ENCODE data around the gene IQSEC1. TPM values are rescaled to one million over a fixed set of nuclear protein-coding genes. Genes with fewer than 3 reads are reported as not detected.

The IQSEC1 gene
- total and polyA plus RNA-seq, 4 experiments from 2014 or later: 11.9 to 82.0 (median 62.3) TPM

- no peak for DNase-seq
- Mint-ChIP-seq H3K36me3 (no peaks in the 10 kb centered on the region), H3K27ac (peak overlapping the region in 3 of 7 donors; percentile 18 to 73 (median 36)), H3K4me3 (no peak overlapping the region), H3K4me1 (peaks cover 0 to 6% (median under 1%) of the 10 kb centered on the region in 4 donors), H3K9me3 (no peaks in the 10 kb centered on the region), H3K27me3 (no peaks in the 10 kb centered on the region)
- Histone ChIP-seq H3K4me1 (ENCODE audit: insufficient read depth, low read length) (no peaks in the 10 kb centered on the region), H3K27ac (ENCODE audit: low read depth, low read length) (no peak overlapping the region), H3K9me3 (ENCODE audit: control insufficient read depth in 1 of 2, low read length in 2 of 2) (no peaks in the 10 kb centered on the region), H3K4me3 (ENCODE audit: low read length in 2 of 2) (no peak overlapping the region), H3K27me3 (ENCODE audit: insufficient read depth, low read length) (no peaks in the 10 kb centered on the region), H3K36me3 (ENCODE audit: insufficient read depth, low read length) (no peaks in the 10 kb centered on the region)
- intact Hi-C loops (cut with micrococcal nuclease): no loop called here
- ChIA-PET POLR2A (ENCODE audit: partially characterized antibody) (interaction anchor here (1.1 kb wide), 1 partner anchor 14 kb away, joined by 3 read pairs; no protein-coding TSS in a partner anchor), CTCF (ENCODE audit: partially characterized antibody) (no interaction called here)
Measured at GRCh38 chr3:13026534-13026933, 46.7 kb downstream of the IQSEC1 start.

DNA sequence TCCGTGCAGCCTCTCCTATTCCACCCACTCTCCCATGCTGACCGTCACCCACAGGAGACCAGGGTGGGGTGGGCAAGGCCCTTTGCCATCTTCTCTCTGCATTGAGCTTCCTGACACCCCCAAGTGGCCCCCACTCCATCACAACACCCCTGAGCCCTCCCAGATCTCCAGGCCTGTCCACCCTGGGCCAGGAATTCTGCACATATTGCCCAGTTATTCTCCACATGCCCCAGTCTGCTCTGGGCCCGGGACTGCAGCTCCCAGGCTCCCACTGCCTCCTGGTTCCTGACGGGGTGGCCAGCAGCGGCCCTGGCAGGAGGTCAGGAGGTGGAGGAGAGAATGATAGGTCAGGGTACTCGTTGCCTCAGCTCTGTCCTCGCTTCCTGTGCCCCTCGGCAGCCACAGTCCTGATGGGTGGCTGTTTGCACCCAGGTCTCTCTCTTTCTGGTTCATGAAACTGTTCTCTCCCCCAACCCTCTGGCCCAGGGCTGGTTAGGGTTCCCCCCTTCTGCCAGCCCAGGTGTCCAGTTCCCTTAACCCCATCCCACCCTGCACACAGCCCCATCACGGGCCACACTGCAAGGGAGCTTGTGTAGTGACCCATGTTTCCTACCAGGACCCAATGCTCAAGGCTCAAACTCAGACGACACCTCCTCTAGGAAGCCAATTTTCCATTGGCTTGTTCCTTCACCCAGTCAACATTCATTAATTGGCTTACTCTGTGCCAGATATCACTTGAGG, 47.3 kb downstream of the IQSEC1 start:
- Mint-ChIP-seq H3K27ac (peak overlapping the region in 1 of 7 donors; percentile 18), H3K27me3 (no peaks in the 10 kb centered on the region), H3K36me3 (no peaks in the 10 kb centered on the region), H3K4me1 (peaks cover 0 to 6% (median 1%) of the 10 kb centered on the region in 4 donors), H3K9me3 (no peaks in the 10 kb centered on the region), H3K4me3 (no peak overlapping the region)
- ChIA-PET POLR2A (ENCODE audit: partially characterized antibody) (interaction anchor here (1.1 kb wide), 1 partner anchor 14 kb away, joined by 3 read pairs; no protein-coding TSS in a partner anchor), CTCF (ENCODE audit: partially characterized antibody) (no interaction called here)
- no peaks in the 10 kb centered on the region for H3K27me3 ChIP-seq (ENCODE audit: insufficient read depth, low read length)
- no peaks in the 10 kb centered on the region for H3K9me3 ChIP-seq (ENCODE audit: control insufficient read depth in 1 of 2, low read length in 2 of 2)
- no peak overlapping the region for H3K27ac ChIP-seq (ENCODE audit: low read depth, low read length)
- no peaks in the 10 kb centered on the region for H3K4me1 ChIP-seq (ENCODE audit: insufficient read depth, low read length)
- no peak for DNase-seq
- intact Hi-C loops (cut with micrococcal nuclease): no loop called here
- H3K36me3 ChIP-seq (ENCODE audit: insufficient read depth, low read length): no peaks in the 10 kb centered on the region
- H3K4me3 ChIP-seq (ENCODE audit: low read length in 2 of 2): no peak overlapping the region

DNA sequence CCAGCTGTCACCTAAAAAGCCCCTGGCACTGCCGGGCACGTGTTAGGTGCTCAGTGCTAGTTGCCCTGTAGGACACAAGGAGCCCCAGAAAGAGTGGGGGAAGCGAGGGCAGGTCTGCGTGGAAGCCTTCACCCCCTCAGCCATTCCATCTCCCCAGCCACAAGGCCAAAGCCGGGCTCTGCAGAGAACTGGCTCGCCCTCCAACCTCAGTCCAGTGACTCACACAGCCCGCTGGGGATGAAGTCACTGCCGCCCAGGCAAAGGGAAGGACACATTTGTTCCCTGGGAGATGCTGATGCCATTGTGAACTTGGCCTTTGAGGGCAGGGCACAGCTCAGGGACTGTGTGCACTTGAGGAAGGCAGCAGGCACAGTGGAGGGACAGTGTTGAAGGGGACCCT, 48.1 kb downstream of the IQSEC1 start:
- H3K27ac ChIP-seq (ENCODE audit: low read depth, low read length): no peak overlapping the region
- H3K36me3 ChIP-seq (ENCODE audit: insufficient read depth, low read length): no peaks in the 10 kb centered on the region
- CTCF ChIA-PET (ENCODE audit: partially characterized antibody): no interaction called here
- H3K4me3 Mint-ChIP-seq: no peak overlapping the region
- no peaks in the 10 kb centered on the region for H3K27me3 Mint-ChIP-seq
- no peaks in the 10 kb centered on the region for H3K4me1 ChIP-seq (ENCODE audit: insufficient read depth, low read length)
- H3K4me1 Mint-ChIP-seq: peaks cover 0 to 8% (median 3%) of the 10 kb centered on the region in 4 donors
- DNase-seq: no peak
- no peak overlapping the region for H3K4me3 ChIP-seq (ENCODE audit: low read length in 2 of 2)
- intact Hi-C loops (cut with micrococcal nuclease): no loop called here
- H3K9me3 Mint-ChIP-seq: no peaks in the 10 kb centered on the region
- no peaks in the 10 kb centered on the region for H3K36me3 Mint-ChIP-seq
- POLR2A ChIA-PET (ENCODE audit: partially characterized antibody): no interaction called here
- H3K9me3 ChIP-seq (ENCODE audit: control insufficient read depth in 1 of 2, low read length in 2 of 2): no peaks in the 10 kb centered on the region
- no peaks in the 10 kb centered on the region for H3K27me3 ChIP-seq (ENCODE audit: insufficient read depth, low read length)
- H3K27ac Mint-ChIP-seq: no peak overlapping the region

GRCh38 chr3:13024765-13025065, 48.5 kb downstream of the IQSEC1 start:
- H3K27ac ChIP-seq (ENCODE audit: low read depth, low read length): no peak overlapping the region
- no peak for DNase-seq
- CTCF ChIA-PET (ENCODE audit: partially characterized antibody): no interaction called here
- no peak overlapping the region for H3K27ac Mint-ChIP-seq
- H3K4me1 Mint-ChIP-seq: peaks cover 0 to 8% (median 3%) of the 10 kb centered on the region in 4 donors
- POLR2A ChIA-PET (ENCODE audit: partially characterized antibody): no interaction called here
- no peaks in the 10 kb centered on the region for H3K9me3 ChIP-seq (ENCODE audit: control insufficient read depth in 1 of 2, low read length in 2 of 2)
- H3K9me3 Mint-ChIP-seq: no peaks in the 10 kb centered on the region
- no peaks in the 10 kb centered on the region for H3K27me3 Mint-ChIP-seq
- intact Hi-C loops (cut with micrococcal nuclease): no loop called here
- H3K4me3 ChIP-seq (ENCODE audit: low read length in 2 of 2): no peak overlapping the region
- H3K36me3 ChIP-seq (ENCODE audit: insufficient read depth, low read length): no peaks in the 10 kb centered on the region
- H3K36me3 Mint-ChIP-seq: no peaks in the 10 kb centered on the region
- no peaks in the 10 kb centered on the region for H3K4me1 ChIP-seq (ENCODE audit: insufficient read depth, low read length)
- no peak overlapping the region for H3K4me3 Mint-ChIP-seq
- no peaks in the 10 kb centered on the region for H3K27me3 ChIP-seq (ENCODE audit: insufficient read depth, low read length)

DNA sequence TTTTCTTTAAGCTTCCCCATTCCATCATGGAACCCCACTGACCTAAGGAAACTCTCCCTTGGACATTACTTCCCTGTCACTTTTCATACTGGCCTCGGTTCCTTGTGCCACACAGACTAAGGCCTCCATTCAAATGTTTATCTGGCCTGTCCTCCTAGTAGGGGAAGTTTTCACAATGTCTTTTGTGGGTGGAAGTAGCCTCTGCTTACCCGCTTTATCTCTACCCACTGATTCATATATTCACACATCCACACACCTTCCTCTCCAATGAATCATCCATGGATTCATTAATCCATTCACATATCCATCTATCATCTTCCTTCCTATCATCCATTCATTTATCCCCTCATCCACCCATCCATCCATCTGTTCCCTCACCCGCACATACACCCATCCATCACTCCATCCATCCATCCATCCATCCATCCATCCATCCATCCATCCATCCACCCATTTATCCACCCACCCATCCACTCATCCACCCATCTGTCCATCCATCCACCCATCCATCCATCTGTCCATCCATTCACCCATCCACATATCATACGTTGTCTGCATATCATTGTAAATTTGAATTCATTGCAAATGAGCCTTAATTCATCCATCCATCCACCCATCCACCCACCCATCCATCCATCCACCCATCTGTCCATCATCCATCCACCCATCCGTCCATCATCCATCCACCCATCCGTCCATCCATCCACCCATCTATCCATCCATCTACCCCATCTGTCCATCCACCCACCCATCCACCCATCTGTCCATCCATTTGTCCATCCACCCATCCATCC, 49.1 kb downstream of the IQSEC1 start:
- Mint-ChIP-seq H3K4me1 (peaks cover 0 to 8% (median 3%) of the 10 kb centered on the region in 4 donors), H3K36me3 (no peaks in the 10 kb centered on the region), H3K27me3 (no peaks in the 10 kb centered on the region), H3K27ac (peak overlapping the region in 1 of 7 donors; percentile 25), H3K4me3 (no peak overlapping the region), H3K9me3 (no peaks in the 10 kb centered on the region)
- H3K27me3 ChIP-seq (ENCODE audit: insufficient read depth, low read length): no peaks in the 10 kb centered on the region
- DNase-seq: no peak
- H3K4me1 ChIP-seq (ENCODE audit: insufficient read depth, low read length): no peaks in the 10 kb centered on the region
- H3K36me3 ChIP-seq (ENCODE audit: insufficient read depth, low read length): no peaks in the 10 kb centered on the region
- no peak overlapping the region for H3K4me3 ChIP-seq (ENCODE audit: low read length in 2 of 2)
- POLR2A ChIA-PET (ENCODE audit: partially characterized antibody): no interaction called here
- no peak overlapping the region for H3K27ac ChIP-seq (ENCODE audit: low read depth, low read length)
- intact Hi-C loops (cut with micrococcal nuclease): no loop called here
- no peaks in the 10 kb centered on the region for H3K9me3 ChIP-seq (ENCODE audit: control insufficient read depth in 1 of 2, low read length in 2 of 2)
- CTCF ChIA-PET (ENCODE audit: partially characterized antibody): no interaction called here

DNA sequence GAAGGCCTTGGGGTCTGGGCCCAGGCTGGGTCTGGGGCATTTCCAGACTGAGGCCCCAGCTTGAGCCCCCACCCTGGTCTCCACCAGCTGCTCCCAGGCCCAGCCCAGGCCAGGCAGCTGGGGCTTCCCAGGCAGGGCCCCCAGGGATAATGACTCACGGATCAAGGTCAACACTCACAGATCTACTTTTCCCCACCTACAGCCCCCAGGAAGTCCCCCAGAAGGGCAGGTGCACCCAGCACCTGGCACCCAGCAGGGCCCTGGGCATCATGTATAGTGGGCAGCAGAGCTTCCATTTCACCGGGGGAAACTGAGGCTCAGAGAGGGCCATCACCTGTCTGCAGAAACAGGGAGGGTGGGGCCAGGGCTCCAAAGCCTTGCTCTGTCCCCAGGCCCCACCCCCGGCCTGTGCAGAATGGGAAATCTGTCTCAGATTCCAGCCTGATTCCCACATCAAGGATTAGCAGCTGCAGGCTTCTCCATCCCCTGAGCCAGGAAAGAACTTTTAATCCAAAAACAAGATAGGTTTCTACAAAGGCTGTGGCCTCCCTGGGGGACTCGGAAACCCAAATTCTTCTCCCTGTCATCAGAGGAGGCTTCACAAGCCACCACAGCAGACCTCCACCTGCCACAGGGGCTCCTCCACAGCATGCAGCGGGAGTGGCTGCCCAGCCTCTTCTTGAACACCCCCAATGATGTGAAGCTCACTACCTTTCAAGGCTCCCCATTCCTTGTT, 49.8 kb downstream of the IQSEC1 start:
- H3K9me3 ChIP-seq (ENCODE audit: control insufficient read depth in 1 of 2, low read length in 2 of 2): no peaks in the 10 kb centered on the region
- peaks cover 0 to 8% (median 3%) of the 10 kb centered on the region in 4 donors for H3K4me1 Mint-ChIP-seq
- H3K27me3 ChIP-seq (ENCODE audit: insufficient read depth, low read length): no peaks in the 10 kb centered on the region
- no peaks in the 10 kb centered on the region for H3K27me3 Mint-ChIP-seq
- POLR2A ChIA-PET (ENCODE audit: partially characterized antibody): interaction anchor here (1.3 kb wide), 1 partner anchor 29 kb away, joined by 3 read pairs; no protein-coding TSS in a partner anchor
- DNase-seq: no peak
- H3K27ac ChIP-seq (ENCODE audit: low read depth, low read length): no peak overlapping the region
- CTCF ChIA-PET (ENCODE audit: partially characterized antibody): no interaction called here
- no peak overlapping the region for H3K4me3 ChIP-seq (ENCODE audit: low read length in 2 of 2)
- no peak overlapping the region for H3K27ac Mint-ChIP-seq
- no peaks in the 10 kb centered on the region for H3K36me3 Mint-ChIP-seq
- intact Hi-C loops (cut with micrococcal nuclease): no loop called here
- H3K4me3 Mint-ChIP-seq: no peak overlapping the region
- no peaks in the 10 kb centered on the region for H3K36me3 ChIP-seq (ENCODE audit: insufficient read depth, low read length)
- H3K9me3 Mint-ChIP-seq: no peaks in the 10 kb centered on the region
- no peaks in the 10 kb centered on the region for H3K4me1 ChIP-seq (ENCODE audit: insufficient read depth, low read length)

All from CD4-positive, alpha-beta memory T cell (primary cell).